WTC11 (cell line): ENCODE measurements around the gene EPHA4.

Experiments
- OVOL2 ChIP-seq: fragments of 250-450 bp; sonication (Bioruptor Pico); IDR thresholded peaks from 2 replicates; pipeline ENCODE4 v1.9.0; 2021; ENCODE audit warnings: mild to moderate bottlenecking, borderline replicate concordance
- ZNF263 ChIP-seq: sonication (generic); formaldehyde crosslinking; IDR thresholded peaks from 2 replicates; pipeline ENCODE4 v1.8.1; 2022; ENCODE audit warnings: low read depth, mild to moderate bottlenecking, moderate library complexity, missing genetic modification reagents
- TF ChIP-seq, protein P1 (sequence below): fragments of 250-450 bp; sonication (Bioruptor Pico); conservative IDR thresholded peaks from 2 replicates; pipeline ENCODE4 v1.9.0; 2021; ENCODE audit warnings: mild to moderate bottlenecking

- TF ChIP-seq, protein P1, sequence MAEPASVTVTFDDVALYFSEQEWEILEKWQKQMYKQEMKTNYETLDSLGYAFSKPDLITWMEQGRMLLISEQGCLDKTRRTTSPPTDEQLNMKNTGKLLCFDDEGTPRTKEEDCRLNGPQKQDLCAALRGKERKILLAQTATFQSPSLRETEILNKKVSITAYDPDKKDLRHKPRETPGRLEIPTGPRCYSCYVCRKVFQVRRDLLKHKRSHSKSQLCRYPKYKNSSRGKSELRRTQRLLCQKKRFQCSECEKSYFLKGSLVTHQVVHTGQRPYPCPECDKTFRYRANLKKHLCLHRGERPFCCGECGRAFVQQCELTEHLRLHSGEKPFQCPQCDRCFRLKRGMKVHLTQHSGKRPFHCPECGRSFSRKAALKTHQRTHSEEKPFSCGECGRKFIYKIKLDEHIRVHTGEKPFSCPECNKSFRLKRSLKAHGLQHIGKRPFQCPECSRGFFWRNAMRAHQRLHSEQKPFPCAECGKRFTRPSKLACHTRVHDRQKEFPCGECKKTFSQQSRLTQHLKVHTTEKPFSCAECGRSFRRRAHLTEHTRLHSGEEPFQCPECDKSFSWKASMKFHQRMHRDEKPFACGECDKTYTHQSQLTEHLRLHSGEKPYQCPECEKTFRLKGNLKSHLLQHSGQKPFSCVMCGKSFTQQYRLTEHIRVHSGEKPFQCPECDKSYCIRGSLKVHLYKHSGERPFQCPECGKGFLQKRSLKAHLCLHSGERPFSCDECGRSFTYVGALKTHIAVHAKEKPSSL (CRISPR knock-in tag): no peak
- no peak for TF ChIP-seq ZNF263 (CRISPR knock-in tag)
- no peak for TF ChIP-seq OVOL2 (CRISPR knock-in tag)
These were observed 166.6 kb downstream of the EPHA4 start for GRCh38 chr2:221405521-221405920.
